HepG2 (cell line): Measurements from ENCODE around the gene FAM120C. TPM values are rescaled to one million over a fixed set of nuclear protein-coding genes. Genes with fewer than 3 reads are reported as not detected.

Source experiments
- ADNP ChIP-seq: sonication (generic); formaldehyde crosslinking; IDR thresholded peaks from 2 replicates; pipeline ENCODE4 v1.4.0; 2020; ENCODE audit warnings: missing genetic modification reagents
- FOSL1 ChIP-seq: sonication (generic); formaldehyde crosslinking; IDR thresholded peaks from 2 replicates; pipeline ENCODE4 v1.9.0; 2021; ENCODE audit warnings: missing genetic modification reagents, borderline replicate concordance
- FOXP4 ChIP-seq: sonication (generic); formaldehyde crosslinking; IDR thresholded peaks from 2 replicates; pipeline ENCODE4 v1.4.0; 2020; ENCODE audit warnings: missing genetic modification reagents
- MEIS2 ChIP-seq: sonication (generic); formaldehyde crosslinking; IDR thresholded peaks from 2 replicates; pipeline ENCODE4 v1.9.0; 2021; ENCODE audit warnings: mild to moderate bottlenecking, missing genetic modification reagents
- MTERF4 ChIP-seq: sonication (generic); formaldehyde crosslinking; IDR thresholded peaks from 2 replicates; pipeline ENCODE4 v1.8.0; 2023; ENCODE audit warnings: mild to moderate bottlenecking, missing genetic modification reagents
- NBN ChIP-seq: fragments of 450-650 bp; conservative IDR thresholded peaks from 2 replicates; pipeline ENCODE4 v1.6.1; 2017
- PAX8 ChIP-seq: sonication (generic); formaldehyde crosslinking; IDR thresholded peaks from 2 replicates; pipeline ENCODE4 v1.8.0; 2022; ENCODE audit warnings: mild to moderate bottlenecking, missing genetic modification reagents, borderline replicate concordance
- PHF8 ChIP-seq: sonication (generic); formaldehyde crosslinking; IDR thresholded peaks from 2 replicates; pipeline ENCODE4 v1.5.0; 2020; ENCODE audit warnings: missing genetic modification reagents
- POGK ChIP-seq: sonication (generic); formaldehyde crosslinking; conservative IDR thresholded peaks from 2 replicates; pipeline ENCODE4 v1.8.0; 2022; ENCODE audit warnings: mild to moderate bottlenecking, moderate library complexity, missing genetic modification reagents
- RBM39 ChIP-seq: fragments of 200-400 bp; formaldehyde crosslinking; IDR thresholded peaks from one replicate; pipeline ENCODE4 v1.6.1; 2018; ENCODE audit warnings: antibody characterized with exemption, mild to moderate bottlenecking, low read depth, low read length; ENCODE audit not compliant: poor library complexity, severe bottlenecking
- SOX13 ChIP-seq, 3 experiments: fragments of 450-650 bp in 1 of 3; sonication (generic) in 1 of 3; formaldehyde crosslinking in 1 of 3; IDR thresholded peaks in 2 of 3; conservative IDR thresholded peaks in 1 of 3; 2 replicates each; pipeline versions ENCODE4 v1.5.0 to v1.6.1; 2016 to 2020; ENCODE audit warnings: antibody characterized with exemption in 1 of 3, mild to moderate bottlenecking in 1 of 3, missing compliant biosample characterization in 1 of 3, missing genetic modification reagents in 1 of 3, moderate library complexity in 1 of 3
- TERF1 ChIP-seq: sonication (generic); formaldehyde crosslinking; IDR thresholded peaks from 2 replicates; pipeline ENCODE4 v1.8.0; 2022; ENCODE audit warnings: mild to moderate bottlenecking, missing genetic modification reagents, moderate library complexity
- ZBTB2 ChIP-seq: sonication (generic); formaldehyde crosslinking; IDR thresholded peaks from 2 replicates; pipeline ENCODE4 v1.8.0; 2022; ENCODE audit warnings: low read depth, missing genetic modification reagents
- ZFP37 ChIP-seq: sonication (generic); formaldehyde crosslinking; IDR thresholded peaks from 2 replicates; pipeline ENCODE4 v1.4.0; 2020; ENCODE audit warnings: missing genetic modification reagents, borderline replicate concordance
- ZNF432 ChIP-seq: sonication (generic); formaldehyde crosslinking; IDR thresholded peaks from 2 replicates; pipeline ENCODE4 v1.5.0; 2020; ENCODE audit warnings: missing genetic modification reagents, mild to moderate bottlenecking, borderline replicate concordance
- ZNF572 ChIP-seq: sonication (generic); formaldehyde crosslinking; IDR thresholded peaks from 2 replicates; pipeline ENCODE4 v1.5.1; 2020; ENCODE audit warnings: mild to moderate bottlenecking, missing genetic modification reagents
- ZNF605 ChIP-seq: sonication (generic); formaldehyde crosslinking; IDR thresholded peaks from 2 replicates; pipeline ENCODE4 v1.8.0; 2022; ENCODE audit warnings: mild to moderate bottlenecking, missing genetic modification reagents
- ZNF83 ChIP-seq: sonication (generic); formaldehyde crosslinking; IDR thresholded peaks from 2 replicates; pipeline ENCODE4 v1.4.0; 2020; ENCODE audit warnings: missing genetic modification reagents, mild to moderate bottlenecking, borderline replicate concordance
- ZSCAN25 ChIP-seq: sonication (generic); formaldehyde crosslinking; IDR thresholded peaks from 2 replicates; pipeline ENCODE4 v1.8.0; 2022; ENCODE audit warnings: mild to moderate bottlenecking, missing genetic modification reagents
- polyA plus RNA-seq, 8 experiments: library from polyadenylated mRNA; depleted of rRNA in 3 of 8; stranded (reverse) in 7 of 8; unstranded in 1 of 8; fragments of >200 nt; fragmentation: Illumina TruSeq in 4 of 8; extraction: Trizol in 4 of 8; gene quantifications; 2 replicates each; pipeline versions ENCODE4 v1.2.1 to v1.2.3, GENCODE V29; 2011 to 2016; ENCODE audit warnings: low read depth in 4 of 8, missing spikeins in 1 of 8, mixed read lengths in 1 of 8; ENCODE audit not compliant: insufficient read depth in 1 of 8
- total RNA-seq, 5 experiments: library from RNA; depleted of rRNA; stranded (reverse); fragments of >200 nt; fragmentation: Illumina TruSeq; extraction: Trizol; gene quantifications; 2 replicates each; pipeline ENCODE4 v1.2.3, GENCODE V29; 2016; ENCODE audit warnings: low read depth in 1 of 5

Gene FAM120C
- total and polyA plus RNA-seq, 2 of the 13 experiments (the other 11 are each of a cell fraction or from before 2014, with no cell fraction given), result 4.6 to 7.4 TPM

GRCh38 chrX:54044126-54044876 is 138.8 kb downstream of the FAM120C start, which contains the start of gene PHF8 (continued):
- TF ChIP-seq ADNP (no peak), NBN (no peak), FOSL1 (CRISPR knock-in tag) (no peak), POGK (no peak), ZFP37 (CRISPR knock-in tag) (no peak), ZNF83 (CRISPR knock-in tag) (no peak), ZNF605 (CRISPR knock-in tag) (peak; percentile 16; the same call in 1 of the 2 replicates), SOX13 (IDR thresholded peaks at IDR 0.05) (no peak), SOX13 (CRISPR knock-in tag; conservative IDR thresholded peaks at IDR 0.05 in 1 of 2, IDR thresholded peaks at IDR 0.05 in 1 of 2) (peak in 1 of 2 experiments; percentile 34; a peak in 1 of 4 replicates), PAX8 (CRISPR knock-in tag) (no peak; the same call in 1 of the 2 replicates), RBM39 (no peak), ZBTB2 (CRISPR knock-in tag) (no peak), MTERF4 (no peak), PHF8 (CRISPR knock-in tag) (peak; percentile 94), MEIS2 (CRISPR knock-in tag) (no peak), TERF1 (no peak), ZNF432 (no peak), ZSCAN25 (CRISPR knock-in tag) (no peak), FOXP4 (CRISPR knock-in tag) (peak; percentile 25; the same call in 1 of the 2 replicates), ZNF572 (no peak)
